ENCODE data around the gene HSPB9. TPM values are rescaled to one million over a fixed set of nuclear protein-coding genes. Genes with fewer than 3 reads are reported as not detected.

The HSPB9 gene
- total RNA-seq, 2 experiments from 2014 or later, result 0.09 to 0.11 TPM

DNA sequence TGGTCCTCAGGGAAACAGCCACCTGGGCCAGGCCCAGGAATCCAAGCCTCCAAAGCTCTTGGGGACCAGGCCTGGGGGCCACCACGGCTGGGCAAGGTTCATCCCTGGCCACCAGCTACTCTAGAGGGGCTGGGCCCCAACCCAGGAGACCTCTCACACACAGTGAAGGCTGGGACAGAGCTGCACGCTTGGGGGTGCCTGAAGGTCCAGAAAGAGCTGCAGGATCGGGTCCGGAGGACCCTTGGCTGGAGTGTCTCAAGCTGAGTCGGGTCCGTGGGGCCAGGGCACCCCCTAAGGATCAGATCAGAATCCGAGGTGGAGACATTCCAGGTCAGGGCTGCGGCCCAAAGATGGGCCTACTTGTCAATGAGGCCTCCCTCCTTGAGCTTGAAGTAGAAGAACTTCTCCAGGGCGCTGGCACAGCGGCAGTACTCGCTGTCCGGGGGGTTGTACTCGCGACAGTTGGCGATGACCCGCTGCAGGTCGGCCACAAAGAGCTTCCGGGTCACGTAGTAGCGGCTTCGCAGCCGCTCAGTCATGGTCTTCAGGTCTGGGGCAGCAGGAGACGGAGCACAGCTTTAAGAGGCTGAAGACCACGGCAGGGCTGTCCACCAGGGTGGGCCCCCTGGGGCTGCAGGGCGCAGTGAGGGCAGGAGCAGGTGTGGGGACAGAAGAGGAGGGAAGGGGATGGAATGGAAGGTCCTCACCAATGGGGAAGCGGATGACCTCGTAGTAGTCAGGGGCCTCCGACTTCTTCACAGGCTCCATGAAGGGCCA is 9.1 kb upstream of the HSPB9 start:
- DNase-seq (no peak), ATAC-seq (no peak)
- Mint-ChIP-seq H3K27ac (peak overlapping the region; percentile 97), H3K27me3 (no peaks in the 10 kb centered on the region), H3K4me1 (peaks cover 33% of the 10 kb centered on the region), H3K4me3 (no peak overlapping the region), H3K9me3 (ENCODE audit: low read depth) (no peaks in the 10 kb centered on the region), H3K36me3 (ENCODE audit: low read depth) (peaks cover 29% of the 10 kb centered on the region)
- intact Hi-C loops (cut with DNase I, micrococcal nuclease), result loop anchor here (2.0 to 5.0 kb wide), 3 partner anchors 41 to 195 kb away; partner anchors contain the start of genes RAB5C (in 2 of the 2), ACLY (in 1 of the 2) and STAT5A (in 1 of the 2)
- POLR2A ChIA-PET, result interaction anchor here (1.1 to 1.5 kb wide), 2 partner anchors 94 to 147 kb away, joined by 3 to 7 read pairs; partner anchors contain the start of genes CNP and NKIRAS2
- CTCF ChIA-PET, result interaction anchor here (0.6 to 3.4 kb wide), 11 partner anchors 10 to 460 kb away, joined by 3 to 22 read pairs (median 6); partner anchors contain the start of genes CNP, DNAJC7, KCNH4 and NKIRAS2

DNA sequence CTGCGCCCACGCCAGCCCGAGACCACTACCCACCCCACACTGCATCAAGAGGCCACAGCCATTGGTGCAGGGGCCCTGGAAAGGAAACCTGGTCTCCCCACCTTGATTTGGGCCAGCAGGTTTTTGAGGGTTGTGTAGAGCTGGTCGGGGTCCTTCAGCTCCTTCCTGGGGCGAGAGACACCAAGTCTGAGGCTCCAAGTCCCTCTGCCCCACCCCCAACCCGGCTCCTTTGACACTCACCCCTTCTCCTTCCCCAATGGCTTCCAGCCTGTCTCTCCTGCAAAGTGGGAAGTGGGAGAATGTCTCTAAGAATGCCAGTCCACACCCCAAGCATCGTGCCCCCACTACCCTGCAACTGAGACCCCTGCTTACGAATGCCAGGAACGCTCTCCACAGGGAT is 8.5 kb upstream of the HSPB9 start:
- no peaks in the 10 kb centered on the region for H3K9me3 Mint-ChIP-seq (ENCODE audit: low read depth)
- ChIA-PET POLR2A (interaction anchor here (1.1 kb wide), 1 partner anchor 148 kb away, joined by 7 read pairs; the partner anchor contains the start of gene CNP), CTCF (interaction anchor here (0.5 to 3.4 kb wide), 12 partner anchors 11 to 459 kb away, joined by 3 to 22 read pairs (median 4); partner anchors contain the start of genes KCNH4 and NKIRAS2)
- intact Hi-C loops (cut with DNase I, micrococcal nuclease), result loop anchor here in 1 of 2 experiments (5.0 kb wide), 1 partner anchor 173 kb away; the partner anchor contains the start of gene STAT5A
- ATAC-seq (no peak), DNase-seq (no peak)
- H3K4me3 Mint-ChIP-seq, result no peak overlapping the region
- no peak overlapping the region for H3K27ac Mint-ChIP-seq
- peaks cover 35% of the 10 kb centered on the region for H3K36me3 Mint-ChIP-seq (ENCODE audit: low read depth)
- H3K27me3 Mint-ChIP-seq, result no peaks in the 10 kb centered on the region
- H3K4me1 Mint-ChIP-seq, result peaks cover 40% of the 10 kb centered on the region

DNA sequence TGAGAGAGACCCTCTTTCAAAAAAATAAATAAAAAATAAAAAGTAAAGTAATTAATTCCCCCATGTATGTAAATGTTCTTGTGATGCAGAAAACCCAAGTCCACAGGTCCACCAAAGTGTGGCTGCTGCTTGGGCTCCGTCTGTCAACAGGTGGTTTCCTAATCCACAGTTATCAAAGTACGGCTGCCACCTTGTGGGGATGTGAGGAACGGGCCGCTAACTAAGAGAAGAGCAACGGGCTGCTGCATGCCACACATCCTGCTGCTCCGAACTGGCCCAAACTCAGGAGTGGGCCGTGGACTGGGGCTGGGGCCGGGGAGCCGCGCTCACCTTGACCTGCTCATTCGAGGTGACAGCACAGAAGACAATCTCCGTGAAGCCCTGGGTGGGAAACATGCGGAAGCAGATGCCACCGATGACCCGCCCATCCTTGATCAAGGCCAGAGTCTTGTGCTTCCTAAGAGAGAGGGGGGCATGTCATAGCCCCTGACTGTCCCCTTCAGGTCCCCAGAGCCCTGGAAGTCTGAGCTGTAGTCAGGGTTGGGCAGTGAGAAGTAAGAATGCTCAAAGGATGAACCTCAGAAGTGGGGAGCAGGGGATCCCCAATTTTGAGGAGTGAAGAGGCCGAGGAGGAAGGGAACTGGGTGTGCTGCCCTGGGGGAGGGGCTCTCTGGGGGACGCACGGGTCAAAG is 5.8 kb upstream of the HSPB9 start:
- peak; percentile 90 for DNase-seq
- peak; percentile 18 for ATAC-seq
- ChIA-PET POLR2A (no interaction called here), CTCF (interaction anchor here (1.0 to 3.1 kb wide), 5 partner anchors 50 to 97 kb away, joined by 3 to 17 read pairs (median 7); partner anchors contain the start of gene NKIRAS2)
- Mint-ChIP-seq H3K4me1 (peaks cover 37% of the 10 kb centered on the region), H3K4me3 (no peak overlapping the region), H3K36me3 (ENCODE audit: low read depth) (peaks cover 39% of the 10 kb centered on the region), H3K27me3 (no peaks in the 10 kb centered on the region), H3K9me3 (ENCODE audit: low read depth) (no peaks in the 10 kb centered on the region), H3K27ac (peak overlapping the region; percentile 13)
- intact Hi-C loops (cut with DNase I, micrococcal nuclease), result loop anchor here (1.0 to 2.0 kb wide), 5 partner anchors 50 to 154 kb away; partner anchors contain the start of gene NKIRAS2 (in 1 of the 2)

DNA sequence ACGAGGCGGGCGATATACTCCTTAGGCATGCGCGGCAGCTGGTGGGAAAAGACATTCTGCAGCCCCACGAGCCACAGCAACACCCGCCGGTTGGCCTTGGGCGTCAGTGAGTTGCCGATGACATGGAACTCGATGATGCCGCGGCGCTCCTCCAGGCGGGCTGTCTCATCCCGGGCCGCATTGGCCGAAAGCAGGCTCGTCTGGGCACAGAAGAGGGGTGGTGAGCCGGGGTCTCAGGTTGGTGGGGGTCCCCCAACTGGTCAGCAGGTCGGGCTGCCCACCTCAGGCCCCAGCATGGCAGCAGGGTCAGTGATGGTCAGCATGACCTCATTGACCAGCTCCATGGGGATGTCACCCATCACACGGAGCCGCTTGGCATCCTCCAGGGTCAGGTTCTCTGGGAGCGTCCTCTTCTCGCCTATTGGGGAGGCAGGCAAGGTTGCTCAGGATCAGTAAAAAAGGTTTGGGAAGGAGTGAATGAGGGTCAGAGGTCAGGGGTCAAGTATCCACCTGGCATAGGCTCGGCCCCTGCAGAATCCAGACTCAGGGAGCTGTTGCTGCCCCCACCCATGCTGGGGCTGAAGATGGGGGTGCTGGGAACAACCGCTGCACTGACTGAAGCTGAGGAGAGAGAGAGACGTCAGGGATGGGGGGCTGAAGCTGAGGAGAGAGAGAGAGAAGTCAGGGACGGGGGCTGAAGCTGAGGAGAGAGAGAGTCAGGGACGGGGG is 5.0 kb upstream of the HSPB9 start:
- POLR2A ChIA-PET, result no interaction called here
- Mint-ChIP-seq H3K9me3 (ENCODE audit: low read depth) (no peaks in the 10 kb centered on the region), H3K36me3 (ENCODE audit: low read depth) (peaks cover 39% of the 10 kb centered on the region), H3K4me3 (no peak overlapping the region), H3K4me1 (peaks cover 33% of the 10 kb centered on the region), H3K27ac (no peak overlapping the region), H3K27me3 (no peaks in the 10 kb centered on the region)
- ATAC-seq, result no peak
- CTCF ChIA-PET, result interaction anchor here (0.6 to 3.1 kb wide), 10 partner anchors 10 to 153 kb away, joined by 3 to 17 read pairs (median 4); partner anchors contain the start of gene NKIRAS2
- no peak for DNase-seq
- intact Hi-C loops (cut with DNase I, micrococcal nuclease), result loop anchor here (1.0 to 2.0 kb wide), 3 partner anchors 64 to 410 kb away; partner anchors contain the start of gene KCNH4 (in 1 of the 2)

DNA sequence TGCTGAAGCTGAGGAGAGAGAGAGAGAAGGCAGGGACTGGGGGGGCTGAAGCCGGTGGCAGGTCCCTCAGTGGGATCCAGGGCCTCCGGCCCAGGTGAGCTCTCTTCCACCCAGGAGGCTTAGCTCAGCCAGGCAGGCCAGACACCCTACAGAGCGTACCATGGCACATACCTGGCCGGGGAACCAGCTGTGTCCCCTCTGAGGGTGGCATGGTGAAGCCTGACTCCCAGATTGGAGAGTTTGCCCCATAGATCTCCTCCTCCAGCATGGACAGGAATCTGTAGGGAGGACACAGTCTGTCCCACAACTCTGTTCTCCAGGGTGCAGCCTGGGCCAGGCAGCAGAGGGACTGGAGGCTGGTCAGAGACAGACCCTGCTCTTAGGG is 4.5 kb upstream of the HSPB9 start:
- Mint-ChIP-seq H3K27me3 (no peaks in the 10 kb centered on the region), H3K36me3 (ENCODE audit: low read depth) (peaks cover 39% of the 10 kb centered on the region), H3K4me3 (no peak overlapping the region), H3K4me1 (peaks cover 29% of the 10 kb centered on the region), H3K9me3 (ENCODE audit: low read depth) (no peaks in the 10 kb centered on the region), H3K27ac (no peak overlapping the region)
- no peak for ATAC-seq
- CTCF ChIA-PET, result interaction anchor here (0.6 to 3.1 kb wide), 11 partner anchors 10 to 153 kb away, joined by 3 to 17 read pairs (median 4); partner anchors contain the start of gene NKIRAS2
- intact Hi-C loops (cut with DNase I, micrococcal nuclease), result loop anchor here (1.0 kb wide), 2 partner anchors 63 to 409 kb away; partner anchors contain the start of gene KCNH4 (in 1 of the 2)
- POLR2A ChIA-PET, result no interaction called here
- DNase-seq, result no peak

DNA sequence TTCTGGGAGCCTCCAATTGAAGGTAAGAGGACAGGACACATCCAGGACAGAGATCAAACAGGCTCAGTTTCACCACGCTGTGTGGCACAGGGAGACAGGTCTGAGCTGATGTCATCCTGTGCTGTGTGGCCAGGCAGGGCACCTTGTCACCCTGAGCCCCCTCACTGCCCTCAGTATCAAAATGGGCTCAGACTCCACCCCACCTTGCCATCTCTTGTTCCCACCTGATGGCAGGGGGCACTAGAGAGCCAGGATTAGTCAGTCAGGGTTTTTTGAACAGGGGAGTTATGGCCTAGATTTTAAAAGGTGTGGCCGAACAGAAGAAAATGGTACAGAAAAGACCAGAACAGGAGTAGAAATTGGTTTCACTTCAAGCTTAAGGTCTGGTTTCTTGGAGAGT is 4.1 kb upstream of the HSPB9 start:
- Mint-ChIP-seq H3K4me1 (peaks cover 29% of the 10 kb centered on the region), H3K36me3 (ENCODE audit: low read depth) (peaks cover 38% of the 10 kb centered on the region), H3K9me3 (ENCODE audit: low read depth) (no peaks in the 10 kb centered on the region), H3K4me3 (peak overlapping the region; percentile 33), H3K27ac (peak overlapping the region; percentile 75), H3K27me3 (no peaks in the 10 kb centered on the region)
- intact Hi-C loops (cut with DNase I, micrococcal nuclease), result loop anchor here (1.0 kb wide), 2 partner anchors 63 to 409 kb away; partner anchors contain the start of gene KCNH4 (in 1 of the 2)
- POLR2A ChIA-PET, result no interaction called here
- CTCF ChIA-PET, result interaction anchor here (0.7 to 3.1 kb wide), 9 partner anchors 11 to 154 kb away, joined by 3 to 17 read pairs (median 4); partner anchors contain the start of gene NKIRAS2
- peak; percentile 74 for DNase-seq
- ATAC-seq, result peak; percentile 42

DNA sequence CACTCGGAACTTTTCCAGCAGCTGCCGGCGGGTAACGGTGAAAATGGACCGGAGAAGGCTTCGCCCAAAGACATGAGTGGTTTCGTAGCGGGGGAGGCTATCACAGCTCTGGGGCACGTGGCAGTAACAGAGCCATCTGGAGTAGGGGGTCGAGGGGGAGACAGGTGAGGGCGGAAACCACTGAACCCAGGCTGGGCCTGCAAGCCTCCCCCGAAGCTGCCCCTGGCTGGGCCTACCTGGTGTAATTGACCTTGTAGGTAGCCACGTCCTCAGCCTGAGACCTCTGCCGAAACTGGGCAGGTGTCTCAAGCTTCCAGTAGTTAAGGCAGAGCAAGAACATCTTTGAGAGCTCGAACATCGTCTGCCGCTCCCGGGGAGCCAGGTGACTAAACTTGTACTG is 3.3 kb upstream of the HSPB9 start:
- ChIA-PET CTCF (interaction anchor here (0.7 to 3.1 kb wide), 11 partner anchors 18 to 153 kb away, joined by 3 to 17 read pairs (median 4); partner anchors contain the start of genes KCNH4 and NKIRAS2), POLR2A (interaction anchor here (0.6 kb wide), 1 partner anchor 45 kb away, joined by 6 read pairs; no protein-coding TSS in a partner anchor)
- no peak overlapping the region for H3K27ac Mint-ChIP-seq

DNA sequence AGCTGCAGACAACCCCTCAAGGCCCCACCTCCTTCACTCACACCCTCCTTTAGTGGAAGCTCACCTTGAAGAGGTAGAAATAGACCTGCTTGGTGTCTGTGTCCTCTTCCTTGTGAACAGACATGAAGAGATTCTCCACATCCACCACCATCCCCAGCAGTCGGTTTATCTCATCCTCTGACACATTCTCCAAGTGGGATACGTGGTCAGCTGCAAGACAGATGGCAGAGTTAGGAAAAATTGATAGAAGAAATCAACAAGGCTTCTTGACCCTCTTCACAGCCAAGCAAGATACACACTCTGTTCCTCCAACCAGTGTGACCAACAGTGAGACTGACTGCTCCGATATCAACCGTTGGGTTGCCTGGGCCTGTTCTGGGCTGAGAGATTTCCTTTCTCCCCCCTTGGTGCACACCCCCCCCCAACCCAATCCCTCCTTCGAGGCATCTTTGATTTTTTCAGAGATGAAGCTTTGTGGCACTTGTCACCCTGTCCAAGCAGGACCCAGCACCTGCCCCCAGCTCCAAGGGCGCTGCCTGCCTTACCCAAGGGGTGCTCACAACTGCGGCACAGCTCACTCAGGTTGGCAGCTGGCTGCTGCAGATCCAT is 2.3 kb upstream of the HSPB9 start:
- no peak for ATAC-seq
- H3K4me3 Mint-ChIP-seq, result peak overlapping the region; percentile 70
- DNase-seq, result no peak
- H3K36me3 Mint-ChIP-seq (ENCODE audit: low read depth), result peaks cover 35% of the 10 kb centered on the region
- H3K27me3 Mint-ChIP-seq, result no peaks in the 10 kb centered on the region
- H3K9me3 Mint-ChIP-seq (ENCODE audit: low read depth), result no peaks in the 10 kb centered on the region
- POLR2A ChIA-PET, result interaction anchor here (0.5 to 1.2 kb wide), 3 partner anchors 8 to 154 kb away, joined by 3 to 4 read pairs (median 3); partner anchors contain the start of genes CNP and DHX58
- intact Hi-C loops (cut with DNase I, micrococcal nuclease), result no loop called here
- peaks cover 29% of the 10 kb centered on the region for H3K4me1 Mint-ChIP-seq
- CTCF ChIA-PET, result interaction anchor here (0.6 to 3.1 kb wide), 17 partner anchors 8 to 414 kb away, joined by 3 to 17 read pairs (median 4); partner anchors contain the start of genes DHX58, DNAJC7, KCNH4 and NKIRAS2
- peak overlapping the region; percentile 70 for H3K27ac Mint-ChIP-seq

More for the DNA sequence above, 3.3 kb upstream of the HSPB9 start:
- peaks cover 35% of the 10 kb centered on the region for H3K36me3 Mint-ChIP-seq (ENCODE audit: low read depth)
- H3K27me3 Mint-ChIP-seq, result no peaks in the 10 kb centered on the region
- H3K4me3 Mint-ChIP-seq, result peak overlapping the region; percentile 70
- no peak for DNase-seq
- intact Hi-C loops (cut with DNase I, micrococcal nuclease), result no loop called here
- no peaks in the 10 kb centered on the region for H3K9me3 Mint-ChIP-seq (ENCODE audit: low read depth)
- no peak for ATAC-seq
- H3K4me1 Mint-ChIP-seq, result peaks cover 29% of the 10 kb centered on the region

DNA sequence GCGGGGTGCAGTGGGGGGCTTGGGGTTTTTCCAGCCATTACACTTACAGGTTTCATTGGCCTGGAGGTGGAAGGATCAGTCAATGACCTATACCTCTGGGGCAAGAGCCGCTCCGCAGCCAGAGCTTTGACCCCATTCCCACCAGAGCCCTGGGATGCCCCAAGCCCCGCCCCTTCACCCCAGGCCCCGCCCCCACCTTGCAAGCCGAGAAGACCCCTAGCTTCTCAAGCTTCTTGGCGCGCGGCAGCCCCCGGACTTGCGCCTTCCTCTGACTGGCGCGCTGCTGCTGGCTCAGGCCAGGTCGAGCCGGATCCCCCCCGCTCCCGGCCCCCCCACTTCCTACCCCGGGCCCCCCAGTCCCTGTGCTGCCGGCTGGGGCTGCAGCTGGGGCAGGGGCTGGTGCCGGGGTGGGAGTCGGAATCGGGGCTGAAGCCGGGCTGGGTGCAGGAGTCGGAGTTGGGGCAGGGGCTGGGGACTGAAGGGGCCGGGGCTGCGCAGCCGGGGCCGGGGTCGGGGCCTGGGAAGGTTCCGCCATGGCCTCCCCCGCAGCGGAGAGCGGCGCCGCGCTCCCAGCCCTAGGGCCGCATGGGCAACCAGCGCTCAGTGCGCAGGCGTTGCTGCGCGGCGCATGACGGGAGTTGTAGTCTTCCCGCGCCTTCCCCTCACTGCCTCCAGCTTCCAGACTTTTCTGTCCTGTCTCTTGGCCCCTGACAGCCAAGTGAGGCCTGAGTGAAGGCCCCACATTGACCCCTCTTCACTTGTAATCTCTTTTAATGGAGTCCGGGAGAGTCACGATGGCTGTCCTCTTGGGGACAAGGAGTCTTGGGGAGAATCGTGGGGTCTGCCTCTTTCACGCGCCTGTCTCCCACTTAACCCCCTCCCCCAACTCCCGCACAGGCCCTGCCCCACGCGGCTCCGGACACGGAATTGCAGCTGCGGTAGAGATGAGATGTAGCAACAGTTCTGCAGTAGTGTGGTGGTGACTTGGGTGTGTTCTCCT is 1.5 kb upstream of the HSPB9 start, which contains the start of gene KAT2A:
TSS of gene KAT2A (minus strand) at position 598 of the 1,000 bp plus-strand sequence. CDS start at position 535, 63 bp downstream.
- Mint-ChIP-seq H3K27me3 (no peaks in the 10 kb centered on the region), H3K4me3 (peak within 1 kb of the TSS; percentile 70), H3K36me3 (ENCODE audit: low read depth) (peaks cover 32% of the 10 kb centered on the region), H3K4me1 (peaks cover 29% of the 10 kb centered on the region), H3K9me3 (ENCODE audit: low read depth) (no peaks in the 10 kb centered on the region), H3K27ac (peak within 1 kb of the TSS; percentile 76)
- intact Hi-C loops (cut with DNase I, micrococcal nuclease), result loop anchor here in 1 of 2 experiments (1.0 kb wide), 9 partner anchors 9 to 286 kb away; partner anchors contain the start of genes CNP, DHX58, DNAJC7 and KCNH4
- ATAC-seq (peak; percentile 93), DNase-seq (peak; percentile 90)
- ChIA-PET CTCF (interaction anchor here (0.6 to 1.8 kb wide), 13 partner anchors 9 to 268 kb away, joined by 3 to 7 read pairs (median 4); partner anchors contain the start of genes DHX58, DNAJC7, KCNH4 and STAT3), POLR2A (interaction anchor here (0.5 to 1.2 kb wide), 3 partner anchors 9 to 155 kb away, joined by 3 to 4 read pairs (median 3); partner anchors contain the start of genes CNP and DHX58)

All from activated CD4-positive, alpha-beta T cell treated with anti-CD3 and anti-CD28 coated beads for 36 hours (primary cell).